ENCODE measurements around the gene FBXO34.

The FBXO34 gene

DNA sequence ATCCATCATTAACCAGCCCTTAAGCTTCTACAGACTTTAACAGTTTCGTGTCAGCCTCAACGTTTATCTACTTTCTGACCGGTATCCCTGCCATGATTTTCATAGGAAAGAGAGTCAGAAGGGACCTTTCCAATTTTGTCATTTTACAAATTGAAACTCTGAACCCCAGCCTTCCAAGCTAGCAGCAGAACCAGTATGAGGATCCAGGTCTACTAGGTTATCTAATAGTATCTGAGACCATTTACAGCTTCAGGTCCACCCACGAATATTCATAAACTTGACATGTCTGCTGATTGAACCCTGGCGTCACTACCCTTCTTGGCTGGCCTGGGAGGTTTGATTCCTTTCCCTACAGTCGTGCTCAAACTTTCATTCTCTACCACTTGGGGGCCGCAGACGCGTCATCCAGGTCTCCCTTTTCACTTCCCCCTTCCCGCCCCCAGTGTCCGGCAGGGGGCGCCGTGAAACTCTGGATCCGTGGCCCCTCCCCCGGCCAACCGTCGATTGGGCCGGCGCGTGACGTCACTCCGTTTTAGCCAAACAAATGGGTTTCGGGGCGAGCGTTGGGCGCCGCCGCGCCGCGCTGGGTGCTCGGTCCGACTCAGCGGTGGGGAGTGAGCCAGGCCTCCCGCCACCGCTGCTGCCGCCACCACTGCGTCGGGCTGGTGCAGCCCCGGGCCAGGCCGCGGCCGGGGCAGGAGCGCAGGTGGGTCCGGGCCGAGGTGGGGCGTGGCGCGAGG is at the start of gene FBXO34:
Gene FBXO34, plus strand, starts transcription at position 590 of the 740 bp plus-strand sequence. CDS start 78,970 bp downstream, outside the sequence.
- peak; percentile 99 for DNase-seq

- DNase-seq, result no peak
Observed at GRCh38 chr14:55221968-55222367, 49.3 kb upstream of the FBXO34 start.

DNA sequence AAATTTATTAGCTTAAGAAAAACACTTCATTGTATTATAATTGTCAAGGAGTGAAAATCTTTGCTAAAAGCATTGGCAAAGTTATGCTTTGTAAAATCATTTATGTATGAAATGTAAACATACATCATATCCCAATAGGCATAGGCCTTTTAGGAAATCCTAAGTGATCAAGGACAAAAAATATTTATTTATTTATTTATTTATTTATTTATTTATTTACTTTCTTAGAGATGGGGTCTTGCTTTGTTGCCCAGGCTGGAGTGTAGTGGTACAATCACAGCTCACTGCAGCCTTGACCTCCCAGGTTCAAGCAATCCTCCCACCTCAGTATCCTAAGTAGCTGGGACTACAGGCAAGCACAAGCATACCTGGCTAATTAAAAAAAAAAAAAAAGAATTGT is 47.9 kb upstream of the FBXO34 start:
- no peak for DNase-seq

GRCh38 chr14:55228261-55228660 is 43.0 kb upstream of the FBXO34 start:
- no peak for DNase-seq

GRCh38 chr14:55233591-55233990 is 37.6 kb upstream of the FBXO34 start:
- no peak for DNase-seq

GRCh38 chr14:55238019-55238680 is 33.1 kb upstream of the FBXO34 start:
- DNase-seq, result no peak

GRCh38 chr14:55239320-55239719 is 31.9 kb upstream of the FBXO34 start:
- no peak for DNase-seq

- no peak for DNase-seq
Observed at GRCh38 chr14:55240526-55241178, 30.6 kb upstream of the FBXO34 start.

DNA sequence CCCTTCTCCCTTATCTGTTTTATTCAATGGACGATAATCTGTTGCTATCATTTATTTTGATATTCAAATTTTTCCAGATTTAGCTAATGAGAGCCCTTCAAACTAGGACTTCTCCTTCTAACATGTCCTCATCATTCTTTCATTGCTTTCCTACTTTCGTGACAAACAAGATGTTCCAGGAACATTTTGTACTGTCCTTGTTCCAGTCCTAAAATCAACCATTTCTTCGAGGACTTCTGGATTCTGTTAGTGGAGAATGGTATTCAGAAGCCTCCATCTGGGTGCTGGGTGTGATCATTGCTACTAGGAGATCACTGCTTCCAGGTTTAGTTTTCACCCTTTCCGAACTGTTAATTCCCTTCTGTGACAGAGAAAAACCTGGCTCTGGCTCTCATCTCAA is 29.5 kb upstream of the FBXO34 start:
- DNase-seq, result no peak

GRCh38 chr14:55243386-55243785 is 27.8 kb upstream of the FBXO34 start:
- DNase-seq, result no peak

- DNase-seq, result no peak
Observed at GRCh38 chr14:55243813-55244212, 27.4 kb upstream of the FBXO34 start.

DNA sequence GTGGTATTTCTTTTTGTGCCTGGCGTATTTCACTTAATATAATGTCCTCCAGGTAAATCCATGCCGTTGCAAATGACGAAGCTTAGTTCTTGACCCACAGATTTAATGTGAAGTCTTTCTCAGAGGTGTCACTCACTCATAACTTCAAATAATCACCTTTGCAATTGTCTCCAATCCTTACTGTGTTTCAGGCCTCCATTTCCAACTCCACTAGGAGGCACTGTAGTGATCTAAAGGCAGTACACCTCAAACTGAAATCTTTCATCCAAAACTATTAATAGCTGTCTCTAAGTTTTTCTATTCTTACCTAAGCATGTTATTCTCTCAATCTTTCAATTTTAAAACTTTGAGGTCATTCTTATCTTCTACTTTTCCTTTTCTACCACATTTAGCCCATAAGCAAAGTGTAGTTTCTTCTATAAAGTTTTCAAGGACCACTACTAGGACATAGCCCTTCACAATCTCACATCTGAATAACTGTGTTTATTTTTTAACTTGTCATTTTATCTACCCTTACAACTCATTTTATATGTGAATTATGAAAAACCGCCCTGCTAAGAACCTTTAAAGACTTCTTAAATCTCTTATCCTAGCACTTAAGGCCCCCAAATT is 25.5 kb upstream of the FBXO34 start:
- no peak for DNase-seq

GRCh38 chr14:55248411-55248810 is 22.8 kb upstream of the FBXO34 start:
- no peak for DNase-seq

- DNase-seq, result no peak
Observed at GRCh38 chr14:55249423-55249822, 21.8 kb upstream of the FBXO34 start.

DNA sequence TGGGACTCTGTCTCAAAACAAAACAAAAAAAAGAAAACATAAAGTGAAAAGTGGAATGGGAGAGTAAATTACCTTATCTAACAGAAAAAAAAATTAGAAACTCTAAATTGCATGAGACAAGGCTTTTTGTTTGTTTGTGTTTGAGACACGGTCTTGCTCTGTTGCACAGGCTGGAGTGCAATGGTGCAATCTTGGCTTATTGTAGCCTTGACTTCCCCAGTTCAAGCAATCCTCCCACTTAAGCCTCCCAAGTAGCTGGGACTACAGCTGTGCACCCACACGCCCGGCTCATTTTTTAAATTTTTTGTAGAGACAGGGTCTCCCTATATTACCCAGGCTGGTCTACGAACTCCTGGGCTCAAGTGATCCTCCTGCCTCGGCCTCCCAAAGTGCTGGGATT is 17.9 kb upstream of the FBXO34 start:
- no peak for DNase-seq

DNA sequence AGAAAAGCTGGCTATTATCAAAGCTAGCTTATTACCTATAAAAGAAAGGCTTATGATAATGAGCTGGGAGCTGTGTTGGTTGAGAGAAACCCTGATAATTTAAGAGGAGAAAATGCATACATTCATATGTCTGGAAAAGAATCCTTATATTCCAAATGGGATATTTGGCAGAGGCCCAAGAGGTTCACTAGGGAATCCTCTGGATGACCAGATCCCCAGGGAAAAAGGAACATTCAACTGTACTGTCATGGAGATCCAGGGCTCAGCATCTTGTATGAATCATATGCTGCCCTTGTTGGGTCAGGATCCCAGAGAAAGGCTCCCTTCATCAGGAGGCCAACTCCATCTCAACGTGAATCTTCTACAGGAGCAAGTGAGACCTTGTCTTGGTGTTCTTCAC is 16.6 kb upstream of the FBXO34 start:
- DNase-seq, result no peak

DNA sequence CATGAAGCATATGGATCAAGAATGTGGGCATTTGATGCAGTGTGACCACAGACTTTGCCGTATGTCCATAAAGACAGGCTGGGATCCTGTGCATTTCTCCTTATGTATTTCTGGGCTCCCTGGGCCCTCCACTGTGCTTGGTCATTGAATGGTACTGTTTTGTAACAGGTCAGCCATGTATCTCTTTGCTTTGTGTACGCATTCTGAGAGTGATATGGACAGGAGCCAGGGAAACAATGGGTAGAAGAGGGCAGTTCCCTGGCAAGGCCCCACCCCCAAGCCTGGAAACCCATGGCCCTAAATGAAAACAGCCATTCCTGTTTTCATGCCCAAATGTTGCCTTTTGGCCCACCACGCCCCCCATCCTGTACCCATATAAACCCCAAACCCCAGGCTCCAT is 15.2 kb upstream of the FBXO34 start:
- no peak for DNase-seq

GRCh38 chr14:55256586-55256985 is 14.6 kb upstream of the FBXO34 start:
- no peak for DNase-seq

- DNase-seq, result no peak
Observed at GRCh38 chr14:55265197-55265596, 6.0 kb upstream of the FBXO34 start.

DNA sequence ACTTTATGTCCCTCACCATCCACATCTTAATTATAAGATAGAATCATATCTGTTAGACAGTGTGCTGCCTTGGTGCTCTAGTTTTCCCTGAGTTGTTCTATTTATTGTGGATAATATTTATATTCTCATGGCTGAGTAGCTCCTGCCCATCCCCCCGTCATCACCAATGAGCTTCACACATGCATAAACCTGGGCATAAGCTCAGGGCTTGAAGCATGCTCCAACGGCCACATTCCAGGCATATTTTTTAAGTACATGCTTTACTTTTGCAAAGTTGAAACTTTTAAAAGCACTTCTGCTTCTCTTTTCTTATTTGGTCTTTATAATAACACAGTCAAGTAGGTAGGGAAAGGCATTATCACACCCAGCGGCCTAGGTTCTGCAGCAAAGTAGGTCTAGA is 3.4 kb upstream of the FBXO34 start:
- DNase-seq, result no peak

DNA sequence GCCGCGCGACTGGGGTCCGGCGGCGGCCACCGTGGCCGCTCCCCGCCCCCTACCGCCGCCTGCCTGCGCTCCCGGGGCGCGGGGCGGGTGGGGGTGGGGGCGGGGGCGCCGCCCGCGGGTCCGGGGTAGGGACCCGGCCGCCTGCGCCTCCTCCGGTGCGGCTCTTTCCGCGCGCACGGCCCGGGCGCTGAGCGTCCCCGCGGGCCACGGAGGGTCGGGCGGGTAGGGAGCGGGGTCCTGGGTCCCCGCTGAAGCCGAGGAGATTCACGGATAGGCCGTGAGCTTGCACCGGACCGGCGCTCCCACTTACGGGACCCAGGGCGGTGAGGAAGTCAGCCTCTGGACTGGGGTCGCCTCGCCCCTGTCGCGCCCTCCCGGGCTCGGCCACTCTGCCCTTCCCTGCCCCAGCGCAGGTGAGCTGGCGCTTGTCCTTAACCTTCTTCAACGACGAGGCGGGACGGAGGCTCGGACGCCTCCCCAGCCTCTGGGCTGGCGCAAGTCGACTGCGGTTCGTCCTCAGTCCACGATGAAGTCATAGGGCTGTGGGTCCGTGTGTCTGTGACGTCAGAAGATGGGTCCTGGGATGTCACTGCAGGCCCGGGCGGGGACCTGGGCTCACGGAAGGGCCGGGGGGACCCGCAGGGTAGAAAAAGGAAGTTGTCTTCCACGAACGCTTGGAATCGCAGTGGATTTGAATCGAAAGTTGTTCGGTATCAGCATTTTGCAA is 514 bp downstream of the FBXO34 start:
- DNase-seq, result peak; percentile 85

- DNase-seq, result no peak
Observed at GRCh38 chr14:55272387-55272786, 1.2 kb downstream of the FBXO34 start.

- no peak for DNase-seq
Observed at GRCh38 chr14:55272922-55273321, 1.7 kb downstream of the FBXO34 start.

Data from left hindlimb (tissue), 1 donor.